ENCODE data around the gene DTNA.
"Not testable (repeated sequence)": the region's sequence is repeated elsewhere in the genome, so short reads cannot be mapped to it uniquely, and the experiment has no call there.

The DTNA gene

GRCh38 chr18:34909637-34910364 lies 199.7 kb downstream of the DTNA start:
- DNase-seq: no peak

GRCh38 chr18:34911081-34911480 lies 201.0 kb downstream of the DTNA start:
- DNase-seq: no peak

- DNase-seq: no peak
Measured at GRCh38 chr18:34911661-34912384, 201.7 kb downstream of the DTNA start.

GRCh38 chr18:34913837-34914661 lies 204.0 kb downstream of the DTNA start:
- DNase-seq: no peak

DNA sequence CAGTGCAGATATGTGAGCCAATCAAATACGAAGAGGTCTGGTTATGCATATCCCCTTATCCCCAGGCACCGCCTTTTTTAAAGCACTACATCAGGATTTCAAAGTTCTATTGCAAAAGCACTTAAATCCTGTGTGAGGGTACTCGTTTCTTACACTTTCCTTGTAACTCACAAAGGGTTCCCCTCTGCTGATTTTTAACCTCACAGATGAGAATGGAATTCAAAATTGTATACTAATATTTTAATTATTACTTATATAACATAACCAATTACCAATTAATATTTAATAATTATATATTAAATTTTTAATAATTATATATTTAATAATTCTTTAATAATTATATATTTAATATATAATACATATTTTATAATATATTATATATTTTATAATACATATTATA lies 204.9 kb downstream of the DTNA start:
- DNase-seq: no peak

GRCh38 chr18:34916539-34916938 lies 206.4 kb downstream of the DTNA start:
- DNase-seq: not testable (repeated sequence)

DNA sequence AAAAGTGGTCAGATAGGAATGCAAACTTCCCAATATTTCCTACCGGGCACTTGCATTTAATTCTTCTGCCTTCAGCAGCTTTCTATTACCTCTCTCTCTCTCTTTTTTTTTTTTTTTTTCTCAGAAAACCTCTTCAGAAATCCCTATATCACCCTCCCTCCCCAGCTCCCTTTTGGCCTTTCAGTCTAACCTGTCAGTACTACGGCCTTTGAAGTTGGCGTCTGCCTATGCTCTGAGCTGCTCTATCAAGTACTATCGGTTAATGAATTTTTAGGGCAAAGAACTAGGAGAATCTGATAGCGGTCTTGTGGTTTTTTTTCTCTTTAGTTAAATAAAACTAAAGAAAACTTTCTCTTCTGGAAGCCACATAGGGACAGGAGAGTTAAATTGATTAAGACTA lies 208.8 kb downstream of the DTNA start:
- no peak for DNase-seq

GRCh38 chr18:34921226-34921625 lies 211.1 kb downstream of the DTNA start:
- DNase-seq: no peak

DNA sequence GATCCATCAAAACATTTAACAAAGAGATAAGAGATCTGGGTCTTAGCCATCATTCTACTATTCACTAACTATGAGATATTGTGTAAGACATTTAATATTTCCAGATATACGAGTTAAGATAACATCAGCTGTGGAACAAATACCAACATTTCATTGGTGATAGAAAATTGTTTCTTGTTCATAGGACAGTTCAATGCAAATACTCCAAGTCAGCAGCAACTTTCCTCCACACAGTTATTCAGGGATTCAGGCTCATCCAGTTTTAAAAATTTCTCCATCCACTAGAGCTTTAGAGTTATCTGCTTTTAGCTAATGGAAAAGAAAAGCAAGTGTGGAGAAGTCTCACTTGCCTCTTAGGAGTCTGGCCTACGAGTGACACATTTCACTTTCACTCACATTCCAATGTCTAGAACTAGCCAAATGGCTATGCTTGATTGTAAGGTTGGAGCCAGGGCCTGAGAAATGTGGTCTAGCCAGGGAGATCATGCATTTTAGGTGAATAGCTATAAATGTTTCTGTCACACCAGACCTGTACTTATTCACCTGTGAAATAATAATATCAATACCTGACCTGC lies 211.8 kb downstream of the DTNA start:
- no peak for DNase-seq

DNA sequence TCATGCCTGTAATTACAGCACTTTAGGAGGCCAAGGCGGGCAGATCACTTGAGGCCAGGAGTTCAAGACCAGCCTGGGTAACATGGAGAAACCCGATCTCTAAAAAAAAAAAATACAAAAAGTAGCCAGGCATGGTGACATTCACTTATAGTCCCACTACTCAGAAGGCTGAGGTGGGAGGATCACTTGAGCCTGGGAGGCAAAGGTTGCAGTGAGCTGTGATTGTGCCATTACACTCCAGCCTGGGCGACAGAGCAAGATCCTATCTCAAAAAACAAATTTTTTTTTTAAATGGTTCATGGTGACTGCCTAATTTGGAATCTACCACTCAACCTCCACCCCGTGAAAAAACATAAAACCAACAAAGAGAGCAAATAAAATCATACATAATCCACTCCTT lies 212.5 kb downstream of the DTNA start:
- not testable (repeated sequence) for DNase-seq

- DNase-seq: no peak
Measured at GRCh38 chr18:34923911-34924310, 213.8 kb downstream of the DTNA start.

DNA sequence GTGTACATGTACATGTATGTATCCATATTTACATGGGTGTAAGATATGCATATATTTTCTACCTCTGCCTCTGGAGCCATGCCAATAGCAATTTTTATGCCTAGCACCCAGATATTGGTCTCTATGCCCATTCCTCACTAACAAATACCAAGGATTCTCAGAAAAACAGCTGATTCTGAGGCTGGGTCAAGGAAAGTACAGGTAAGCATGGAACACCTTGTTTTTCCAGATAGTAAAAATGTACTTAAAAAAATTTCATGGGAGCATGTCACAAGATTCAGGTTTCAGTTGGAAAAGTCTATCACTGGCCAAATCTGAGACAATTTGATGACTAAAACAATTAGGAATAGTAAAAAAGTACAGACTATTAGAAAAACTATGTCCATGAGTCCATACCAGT lies 216.6 kb downstream of the DTNA start:
- no peak for DNase-seq

DNA sequence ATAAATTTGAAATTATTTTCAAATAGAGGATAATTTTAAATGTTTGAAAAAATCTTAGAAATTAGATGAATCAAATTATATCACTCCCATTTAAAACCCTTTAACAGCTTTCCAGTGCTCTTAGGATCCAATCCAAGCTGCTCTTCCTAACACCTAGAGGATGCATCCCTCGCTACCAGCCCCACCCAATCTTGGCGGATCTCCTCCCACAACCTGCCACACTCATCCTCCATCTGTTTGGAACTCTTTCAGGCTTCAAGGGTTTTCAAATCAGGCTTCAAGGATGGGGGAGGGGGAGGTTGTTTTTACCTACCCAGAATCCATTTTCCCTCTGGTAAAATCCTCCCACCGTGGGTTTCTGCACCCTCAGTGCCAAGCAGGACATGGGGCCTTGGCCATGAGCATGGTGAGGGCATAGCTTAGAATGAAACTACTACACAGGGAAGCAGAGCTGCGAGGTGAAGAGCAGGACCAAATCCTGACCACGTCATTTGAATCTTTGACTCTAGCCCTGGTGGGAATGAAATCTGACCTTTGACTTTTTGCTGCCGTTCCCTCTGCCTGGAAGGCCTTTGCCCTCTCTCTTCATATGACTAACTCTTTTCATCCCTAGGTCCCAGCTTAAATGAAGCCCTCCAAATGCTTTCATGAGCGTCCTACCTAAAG lies 218.1 kb downstream of the DTNA start:
- no peak for DNase-seq

- no peak for DNase-seq
Measured at GRCh38 chr18:34928754-34929335, 218.7 kb downstream of the DTNA start.

- no peak for DNase-seq
Measured at GRCh38 chr18:34929336-34929780, 219.3 kb downstream of the DTNA start.

GRCh38 chr18:34932363-34932762 lies 222.3 kb downstream of the DTNA start:
- no peak for DNase-seq

DNA sequence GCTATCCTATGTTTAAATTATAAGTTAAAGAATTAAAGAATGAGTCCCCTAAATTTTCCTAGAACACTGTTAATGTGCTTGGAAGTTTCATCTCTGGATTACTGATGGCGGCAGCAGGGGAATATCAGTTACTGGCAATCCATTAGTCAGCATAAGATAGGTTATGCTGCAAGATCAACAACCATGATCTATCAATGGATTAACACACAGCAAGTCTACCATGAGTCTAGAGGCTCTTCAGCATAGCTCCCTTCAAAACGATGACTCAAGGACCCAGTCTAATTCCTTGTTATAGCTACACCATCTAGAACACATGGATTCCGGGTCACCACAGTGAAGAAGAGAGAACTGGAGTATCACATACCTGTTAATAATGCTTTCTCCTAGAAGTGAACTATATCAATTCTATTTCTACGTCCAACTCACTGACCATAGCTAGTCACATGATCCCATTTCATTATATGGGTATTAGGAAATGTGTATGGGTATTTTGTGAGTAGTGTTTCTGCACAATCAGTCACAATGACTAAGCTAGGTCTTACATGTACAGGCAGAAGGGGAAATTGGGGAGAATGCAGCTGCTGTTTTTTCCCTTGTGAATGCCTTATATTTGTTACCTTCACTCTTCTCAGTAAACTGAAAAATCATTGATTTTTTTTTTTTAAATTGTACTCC lies 222.8 kb downstream of the DTNA start:
- DNase-seq: peak; percentile 25 to 51 (median 44)

DNA sequence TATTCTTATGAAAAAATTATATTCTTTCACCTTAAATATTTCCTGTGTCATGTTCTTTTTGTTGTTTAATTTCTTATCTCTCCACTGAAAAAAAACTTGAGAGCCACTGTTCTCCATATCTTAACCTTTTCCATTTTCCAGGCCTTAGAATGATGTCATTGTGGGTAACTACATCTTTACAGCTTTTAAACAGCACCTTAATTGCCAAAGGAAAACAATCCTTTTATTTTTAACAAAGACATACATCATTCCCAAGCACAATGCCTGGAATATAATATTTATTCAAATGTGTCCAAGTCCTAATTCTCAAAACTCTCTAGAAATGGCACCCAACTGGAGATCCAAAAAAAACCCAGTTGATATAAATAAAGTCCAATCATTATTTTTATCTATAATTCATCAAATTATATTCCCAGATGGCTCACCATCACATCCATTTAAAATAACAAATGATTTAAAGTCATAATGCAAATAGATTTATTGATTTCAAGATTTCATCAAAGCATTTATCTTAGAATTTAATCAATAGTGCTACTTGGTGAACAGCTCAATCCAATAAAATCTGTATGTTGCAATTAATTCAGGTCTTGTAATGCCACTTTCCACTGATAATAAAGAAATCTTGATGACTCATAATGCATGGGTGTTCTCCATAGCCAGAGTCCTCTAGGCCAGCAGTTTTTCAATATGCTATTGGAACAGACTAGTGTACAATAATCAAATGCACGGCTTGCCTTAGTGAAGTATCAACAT lies 224.0 kb downstream of the DTNA start:
- DNase-seq: no peak

GRCh38 chr18:34936772-34937171 lies 226.7 kb downstream of the DTNA start:
- DNase-seq: no peak

- no peak for DNase-seq
Measured at GRCh38 chr18:34938090-34938489, 228.0 kb downstream of the DTNA start.
